ENCODE results near the gene PLCL1.
A peak's percentile ranks its signal among the peaks of the same experiment; 100 is the strongest.

The PLCL1 gene

GRCh38 chr2:198137733-198138132 is 333.3 kb downstream of the PLCL1 start:
- TF ChIP-seq ZFX (IDR thresholded peaks at IDR 0.05; ENCODE audit: borderline replicate concordance): no peak
- TF ChIP-seq, protein P1, sequence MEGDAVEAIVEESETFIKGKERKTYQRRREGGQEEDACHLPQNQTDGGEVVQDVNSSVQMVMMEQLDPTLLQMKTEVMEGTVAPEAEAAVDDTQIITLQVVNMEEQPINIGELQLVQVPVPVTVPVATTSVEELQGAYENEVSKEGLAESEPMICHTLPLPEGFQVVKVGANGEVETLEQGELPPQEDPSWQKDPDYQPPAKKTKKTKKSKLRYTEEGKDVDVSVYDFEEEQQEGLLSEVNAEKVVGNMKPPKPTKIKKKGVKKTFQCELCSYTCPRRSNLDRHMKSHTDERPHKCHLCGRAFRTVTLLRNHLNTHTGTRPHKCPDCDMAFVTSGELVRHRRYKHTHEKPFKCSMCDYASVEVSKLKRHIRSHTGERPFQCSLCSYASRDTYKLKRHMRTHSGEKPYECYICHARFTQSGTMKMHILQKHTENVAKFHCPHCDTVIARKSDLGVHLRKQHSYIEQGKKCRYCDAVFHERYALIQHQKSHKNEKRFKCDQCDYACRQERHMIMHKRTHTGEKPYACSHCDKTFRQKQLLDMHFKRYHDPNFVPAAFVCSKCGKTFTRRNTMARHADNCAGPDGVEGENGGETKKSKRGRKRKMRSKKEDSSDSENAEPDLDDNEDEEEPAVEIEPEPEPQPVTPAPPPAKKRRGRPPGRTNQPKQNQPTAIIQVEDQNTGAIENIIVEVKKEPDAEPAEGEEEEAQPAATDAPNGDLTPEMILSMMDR (IDR thresholded peaks at IDR 0.05): peak; percentile 30
- H3K27ac ChIP-seq: no peak overlapping the region

DNA sequence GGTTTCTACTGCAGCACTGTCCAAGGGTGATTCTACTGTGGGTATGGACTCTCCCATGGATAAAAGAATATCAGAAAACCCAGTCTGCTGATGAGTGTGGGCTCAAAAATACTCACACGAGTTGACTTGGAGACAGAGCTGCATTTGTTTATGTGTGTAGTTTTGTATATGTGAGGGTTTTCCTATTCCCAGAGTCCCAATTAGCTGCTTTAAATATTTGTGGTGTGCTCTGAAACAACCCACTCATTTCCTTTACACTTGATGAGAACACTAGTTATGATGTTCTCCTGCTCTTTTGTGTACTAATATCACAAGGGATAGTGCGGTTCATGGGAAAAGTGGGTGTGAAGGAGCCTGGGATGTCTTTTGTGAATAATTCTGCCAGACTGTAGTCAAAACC is 337.3 kb downstream of the PLCL1 start:
- H3K27ac ChIP-seq: no peak overlapping the region
- TF ChIP-seq, protein P1 (IDR thresholded peaks at IDR 0.05): no peak
- TF ChIP-seq ZFX (IDR thresholded peaks at IDR 0.05; ENCODE audit: borderline replicate concordance): no peak

DNA sequence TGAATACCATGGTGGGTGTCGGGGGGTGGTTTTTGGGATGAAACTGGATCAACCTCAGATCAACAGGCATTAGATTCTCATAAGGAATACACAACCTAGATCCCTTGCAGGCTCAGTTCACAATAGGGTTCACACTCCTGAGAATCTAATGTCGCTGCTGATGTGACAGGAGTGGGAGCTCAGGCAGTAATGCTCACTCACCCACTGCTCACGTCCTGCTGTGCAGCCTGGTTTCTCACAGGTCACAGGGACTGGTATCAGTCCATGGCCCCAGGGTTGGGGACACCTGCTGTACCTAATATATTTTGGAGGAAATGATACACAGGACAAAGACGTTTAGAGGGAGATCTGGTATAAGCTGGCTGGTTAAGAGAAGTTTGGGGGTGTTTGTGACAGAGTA is 338.8 kb downstream of the PLCL1 start:
- H3K27ac ChIP-seq: no peak overlapping the region
- TF ChIP-seq, protein P1 (IDR thresholded peaks at IDR 0.05): no peak
- TF ChIP-seq ZFX (IDR thresholded peaks at IDR 0.05; ENCODE audit: borderline replicate concordance): no peak

- H3K27ac ChIP-seq: no peak overlapping the region
- no peak for TF ChIP-seq ZFX (IDR thresholded peaks at IDR 0.05; ENCODE audit: borderline replicate concordance)
- TF ChIP-seq, protein P1 (IDR thresholded peaks at IDR 0.05): no peak
Observed at GRCh38 chr2:198143793-198144192, 339.4 kb downstream of the PLCL1 start.

- H3K27ac ChIP-seq: no peak overlapping the region
- TF ChIP-seq, protein P1 (IDR thresholded peaks at IDR 0.05): no peak
- TF ChIP-seq ZFX (IDR thresholded peaks at IDR 0.05; ENCODE audit: borderline replicate concordance): no peak
Observed at GRCh38 chr2:198144660-198145059, 340.3 kb downstream of the PLCL1 start.

DNA sequence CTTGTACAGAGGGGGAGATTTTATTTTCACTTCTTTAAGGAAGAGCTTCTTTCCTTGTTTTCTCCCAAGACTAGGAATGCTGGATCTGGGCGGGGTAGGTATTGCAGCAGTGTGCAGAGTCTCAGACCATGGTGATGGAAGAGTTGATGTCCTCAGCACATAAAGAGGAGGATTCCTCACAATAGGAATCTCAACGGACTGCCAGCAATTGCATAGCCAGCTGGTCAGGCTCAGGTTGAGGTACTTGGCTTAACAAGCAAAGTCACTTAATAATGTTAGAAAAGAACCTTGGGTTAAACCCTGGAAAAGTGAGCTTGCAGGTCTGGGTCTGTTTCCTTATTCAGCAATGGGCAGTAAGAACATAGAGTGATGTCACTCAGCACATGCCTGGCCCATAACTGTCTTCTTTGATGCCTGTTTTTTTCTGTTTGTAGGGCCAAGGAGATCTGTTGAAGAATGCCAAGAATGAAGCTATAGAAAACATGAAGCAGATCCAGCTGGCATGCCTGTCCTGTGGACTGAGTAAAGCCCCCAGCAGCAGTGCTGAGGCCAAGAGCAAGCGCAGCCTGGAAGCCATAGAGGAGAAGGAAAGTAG is 342.1 kb downstream of the PLCL1 start:
- TF ChIP-seq ZFX (IDR thresholded peaks at IDR 0.05; ENCODE audit: borderline replicate concordance): no peak
- TF ChIP-seq, protein P1 (IDR thresholded peaks at IDR 0.05): no peak
- no peak overlapping the region for H3K27ac ChIP-seq

DNA sequence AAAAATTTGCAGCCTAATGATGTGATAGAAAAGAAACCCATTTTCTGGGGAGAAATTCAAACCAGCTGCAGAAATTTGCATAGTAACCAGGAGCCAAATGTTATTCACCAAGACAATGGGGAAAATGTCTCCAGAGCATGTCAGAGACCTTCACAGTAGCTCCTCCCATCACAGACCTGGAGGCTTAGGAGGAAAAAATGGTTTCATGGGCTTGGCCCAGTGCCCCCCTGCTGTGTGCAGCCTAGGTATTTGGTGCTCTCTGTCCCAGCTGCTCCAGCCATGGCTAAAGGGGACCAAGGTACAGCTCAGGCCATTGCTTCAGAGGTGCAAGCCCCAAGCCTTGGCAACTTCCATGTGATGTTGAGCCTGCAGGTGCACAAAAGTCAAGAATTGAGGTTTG is 352.9 kb downstream of the PLCL1 start:
- no peak for TF ChIP-seq ZFX (IDR thresholded peaks at IDR 0.05; ENCODE audit: borderline replicate concordance)
- TF ChIP-seq, protein P1 (IDR thresholded peaks at IDR 0.05): no peak
- H3K27ac ChIP-seq: no peak overlapping the region

All from 22Rv1 (cell line).